HG03280 (cell line): ENCODE results near the gene MAP2K1.
"Not testable (repeated sequence)": the region's sequence is repeated elsewhere in the genome, so short reads cannot be mapped to it uniquely, and the experiment has no call there.

Experiments used
- ATAC-seq: cut with Tn5 transposase; IDR thresholded peaks from one replicate; pipeline ENCODE4 v1.9.1; 2021; ENCODE audit warnings: mild to moderate bottlenecking, moderate library complexity; ENCODE audit not compliant: unreplicated experiment

MAP2K1 gene

DNA sequence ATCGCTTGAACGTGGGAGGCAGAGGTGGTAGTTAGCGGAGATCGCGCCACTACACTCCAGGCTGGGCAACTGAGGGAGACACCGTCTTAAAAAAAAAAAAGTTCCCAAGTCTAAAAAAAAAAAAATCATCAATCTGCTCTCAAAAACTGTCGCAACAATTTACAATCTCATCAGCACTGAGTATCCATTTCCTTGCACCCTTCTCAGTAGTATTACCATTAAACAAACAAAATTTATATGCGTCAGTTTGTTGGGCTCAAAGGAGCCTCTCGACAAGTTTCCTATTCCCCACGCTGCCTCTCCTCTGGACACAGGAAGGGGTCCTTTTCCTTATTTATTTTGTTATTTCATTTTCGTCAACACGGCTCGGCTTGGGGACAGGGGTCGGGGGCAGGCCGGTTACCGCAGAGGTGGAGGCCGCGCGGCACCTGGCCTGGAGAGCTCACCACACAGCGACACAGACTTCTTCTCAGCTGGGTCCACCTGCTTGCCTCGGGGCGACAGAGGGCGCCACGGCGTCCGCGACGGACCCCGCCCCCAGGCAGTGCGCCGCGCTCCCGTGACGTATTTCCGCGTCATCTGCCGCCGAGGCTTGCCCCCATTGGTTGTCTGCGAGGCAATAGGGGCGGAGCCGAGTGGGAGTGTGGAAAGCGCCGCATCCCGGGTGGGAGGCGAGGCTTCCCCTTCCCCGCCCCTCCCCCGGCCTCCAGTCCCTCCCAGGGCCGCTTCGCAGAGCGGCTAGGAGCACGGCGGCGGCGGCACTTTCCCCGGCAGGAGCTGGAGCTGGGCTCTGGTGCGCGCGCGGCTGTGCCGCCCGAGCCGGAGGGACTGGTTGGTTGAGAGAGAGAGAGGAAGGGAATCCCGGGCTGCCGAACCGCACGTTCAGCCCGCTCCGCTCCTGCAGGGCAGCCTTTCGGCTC, at the start of gene MAP2K1:
TSS of gene MAP2K1 (plus strand) at position 709 of the 920 bp plus-strand sequence. CDS start 436 bp downstream, outside the sequence.
- peak; percentile 81 for ATAC-seq

DNA sequence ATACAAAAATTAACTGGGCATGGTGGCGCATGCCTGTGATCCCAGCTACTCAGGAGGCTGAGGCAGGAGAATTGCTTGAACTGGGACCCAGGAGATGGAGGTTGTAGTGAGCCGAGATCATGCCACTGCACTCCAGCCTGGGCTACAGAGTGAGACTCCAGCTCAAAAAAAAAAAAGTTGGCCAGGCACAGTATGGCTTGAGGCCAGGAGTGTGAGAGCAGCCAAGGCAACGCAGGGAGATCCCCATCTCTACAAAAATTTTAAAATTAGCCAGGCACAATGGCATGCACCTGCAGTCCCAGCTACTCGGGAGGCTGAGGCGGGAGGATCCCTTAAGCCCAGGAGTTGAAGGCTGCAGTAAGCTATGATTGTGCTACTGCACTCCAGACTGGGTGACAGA, 38.2 kb upstream of the MAP2K1 start:
- ATAC-seq: not testable (repeated sequence)

DNA sequence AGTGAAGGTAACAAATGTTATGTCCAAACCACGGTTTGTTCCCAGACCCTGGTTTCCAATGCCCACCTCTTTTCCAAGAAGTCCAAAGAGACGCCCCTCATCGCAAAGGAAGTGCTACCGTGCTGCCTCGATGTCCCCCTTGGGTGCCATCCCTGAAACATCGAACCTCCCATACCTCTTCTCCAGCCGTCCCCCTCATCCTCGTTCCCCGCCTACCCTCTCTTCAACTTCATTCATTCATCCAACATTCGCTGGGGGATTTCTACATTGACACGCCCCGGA, 30.7 kb upstream of the MAP2K1 start:
- no peak for ATAC-seq

DNA sequence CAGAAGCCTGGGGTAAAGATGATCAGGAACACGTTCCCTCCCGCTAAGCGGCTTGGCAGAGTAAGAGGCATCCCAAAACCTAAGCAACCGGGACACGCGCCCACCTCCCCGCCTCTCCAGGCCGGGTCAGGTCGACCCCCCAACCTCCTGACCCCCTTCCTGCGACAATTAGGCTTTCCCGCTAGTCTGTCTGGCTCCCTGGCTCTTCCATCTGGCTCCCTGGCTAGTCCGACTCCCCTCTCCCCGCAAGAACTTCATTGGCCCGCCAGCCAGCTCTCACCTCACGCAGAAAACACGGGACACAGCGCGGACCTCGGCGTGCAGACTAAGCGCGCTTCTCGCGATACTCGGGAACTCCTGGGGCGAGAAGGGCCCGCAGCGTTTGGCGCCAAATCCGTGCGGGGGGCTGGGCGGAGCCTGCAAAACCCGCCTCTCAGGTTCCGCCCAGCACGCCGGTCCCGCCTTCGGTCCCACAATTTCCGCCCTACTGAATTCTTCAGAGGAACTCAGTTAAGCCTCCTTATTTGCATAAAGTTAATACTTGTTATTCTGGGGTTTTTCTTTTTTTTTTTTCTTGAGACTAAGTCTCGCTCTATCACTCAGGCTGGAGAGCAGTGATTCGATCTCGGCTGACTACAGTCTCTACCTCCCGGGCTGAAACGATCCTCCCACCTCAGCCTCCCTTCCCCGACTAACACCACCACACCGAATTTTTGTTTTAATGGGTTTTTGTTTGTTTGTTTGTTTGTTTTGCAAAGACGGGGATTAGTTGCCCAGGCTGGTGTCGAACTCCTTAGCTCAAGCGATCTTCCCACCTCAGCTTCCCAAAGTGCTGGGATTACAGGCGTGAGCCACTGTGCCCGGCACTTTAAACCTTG, 30.1 kb upstream of the MAP2K1 start, which contains the start of gene TIPIN:
TSS of gene TIPIN (minus strand) at position 327 of the 878 bp plus-strand sequence. CDS start 3,738 bp downstream, outside the sequence.
- ATAC-seq: peak; percentile 93

DNA sequence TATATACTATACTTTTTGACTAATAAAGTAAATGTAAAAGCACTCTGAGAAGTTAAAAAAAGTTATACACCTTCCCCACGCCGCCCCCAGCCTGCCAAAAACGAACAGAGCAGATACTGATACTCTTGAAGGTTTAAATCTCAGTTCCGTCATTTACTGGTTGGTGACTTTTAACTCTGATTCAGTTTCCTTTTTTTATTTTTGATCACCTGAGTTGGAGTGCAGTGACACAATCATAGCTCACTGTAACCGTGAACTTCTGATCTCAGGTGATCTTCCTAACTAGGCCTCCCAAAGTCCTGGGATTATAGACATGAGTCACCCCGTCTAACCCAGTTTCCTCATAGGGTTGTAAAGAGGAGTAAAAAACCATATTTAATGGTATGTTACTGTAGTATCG, 27.0 kb upstream of the MAP2K1 start:
- ATAC-seq: no peak

DNA sequence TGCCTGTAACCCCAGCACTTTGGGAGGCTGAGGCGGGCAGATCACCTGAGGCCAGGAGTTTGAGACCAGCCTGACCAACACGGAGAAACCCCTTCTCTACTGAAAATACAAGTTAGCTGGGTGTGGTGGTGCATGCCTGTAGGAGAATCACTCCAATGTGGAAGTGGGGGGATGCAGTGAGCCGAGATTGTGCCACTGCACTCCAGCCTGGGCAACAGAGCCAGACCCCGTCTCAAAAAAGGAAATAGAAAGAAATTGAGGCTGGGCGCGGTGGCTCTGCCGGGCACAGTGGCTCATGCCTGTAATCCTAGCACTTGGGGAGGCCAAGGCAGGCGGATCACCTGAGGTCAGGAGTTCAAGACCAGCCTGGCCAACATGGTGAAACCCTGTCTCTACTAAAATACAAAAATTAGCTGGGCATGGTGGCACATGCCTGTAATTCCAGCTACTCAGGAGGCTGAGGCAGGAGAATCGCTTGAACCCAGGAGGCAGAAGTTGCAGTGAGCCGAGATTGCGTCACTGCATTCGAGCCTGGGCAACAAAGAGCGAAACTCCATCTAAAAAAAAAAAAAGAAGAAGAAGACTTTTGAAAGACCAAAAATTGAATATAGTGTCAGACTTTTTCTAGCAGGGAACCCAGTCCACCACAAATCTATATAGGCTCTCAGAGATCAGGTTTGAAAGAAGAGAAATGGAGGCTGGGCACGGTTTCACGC, 24.8 kb upstream of the MAP2K1 start:
- ATAC-seq: not testable (repeated sequence)

DNA sequence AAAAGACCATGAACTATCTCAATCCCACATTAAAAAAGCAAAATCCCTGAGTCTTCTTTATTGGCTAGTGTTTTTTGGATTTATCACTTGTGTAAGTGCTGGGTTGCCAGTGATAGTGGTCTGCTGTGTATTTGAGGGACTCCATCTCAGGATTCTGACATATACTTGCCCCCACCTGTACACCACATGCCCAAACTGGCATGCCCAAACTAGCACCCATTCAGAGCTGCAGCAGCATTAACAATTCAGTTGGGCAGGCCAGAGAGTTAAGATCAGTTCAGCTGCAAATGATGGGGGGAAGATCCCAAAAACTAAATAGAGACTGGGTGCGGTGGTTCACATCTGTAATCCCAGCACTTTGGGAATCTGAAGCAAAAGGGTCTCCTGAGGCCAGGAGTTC, 23.9 kb upstream of the MAP2K1 start:
- ATAC-seq: no peak

DNA sequence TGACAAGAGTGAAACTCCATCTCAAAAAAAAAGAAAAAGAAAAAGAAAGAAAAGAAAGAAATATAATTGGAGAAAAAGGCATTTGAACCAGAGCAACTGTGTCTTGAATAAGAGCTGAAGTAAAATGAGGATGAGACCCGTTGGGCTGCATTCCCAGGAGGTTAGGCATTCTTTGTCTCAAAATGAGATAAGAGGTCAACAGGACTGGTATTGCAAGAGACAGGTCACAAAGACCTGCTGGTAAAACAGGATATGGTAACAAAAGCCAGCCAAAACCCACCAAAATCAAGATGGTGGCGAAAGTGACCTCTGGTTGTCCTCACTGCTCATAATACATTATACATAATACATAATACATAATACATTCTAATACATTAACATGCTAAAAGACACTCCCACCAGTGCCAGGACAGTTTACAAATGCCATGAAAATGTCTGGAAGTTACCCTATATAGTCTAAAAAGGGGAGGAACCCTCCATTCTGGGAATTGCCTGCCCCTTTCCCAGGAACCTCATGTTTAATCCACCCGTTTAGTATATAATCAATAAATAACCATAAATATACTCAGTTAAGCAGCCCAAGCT, 21.7 kb upstream of the MAP2K1 start:
- ATAC-seq: no peak

DNA sequence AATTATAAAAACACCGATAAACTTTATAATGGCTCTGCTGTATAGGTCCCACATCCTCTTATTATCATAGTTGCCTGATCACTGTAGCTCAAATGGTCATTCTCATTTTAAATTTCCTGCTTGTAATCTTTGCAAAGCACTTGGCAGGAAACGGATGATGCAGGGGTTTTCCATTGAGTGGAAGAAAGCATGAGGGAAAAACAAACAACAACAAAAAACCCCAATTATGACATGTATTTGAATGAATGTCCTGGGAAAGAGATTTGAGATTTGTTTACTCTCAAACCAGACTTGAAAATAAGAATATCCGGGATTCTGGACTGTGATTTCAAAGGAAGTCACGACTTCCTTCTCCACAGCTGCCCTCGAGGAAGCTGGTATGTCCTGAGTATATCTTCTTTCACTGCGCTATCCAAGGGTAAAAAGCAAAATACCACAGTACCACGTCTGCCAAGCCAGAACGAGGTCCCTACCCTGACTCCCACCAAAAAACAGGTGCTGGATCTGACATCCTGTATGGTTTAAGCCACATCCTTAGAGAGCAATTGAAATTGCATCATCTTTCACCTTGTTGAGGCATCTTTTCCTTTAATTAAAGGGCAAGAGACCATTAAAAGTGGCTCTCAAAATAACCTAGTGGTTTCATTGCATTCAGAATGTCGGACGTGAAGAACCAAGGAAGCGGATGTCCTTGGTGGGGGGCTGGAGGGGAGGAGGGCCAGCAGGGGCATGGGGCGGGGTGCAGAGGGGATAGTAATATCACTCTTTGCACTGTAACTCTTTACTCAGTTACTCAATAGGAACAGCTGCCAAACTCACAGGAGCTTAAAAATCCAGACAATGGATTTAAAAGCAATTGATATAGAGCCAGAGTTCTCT, 16.7 kb upstream of the MAP2K1 start:
- no peak for ATAC-seq

DNA sequence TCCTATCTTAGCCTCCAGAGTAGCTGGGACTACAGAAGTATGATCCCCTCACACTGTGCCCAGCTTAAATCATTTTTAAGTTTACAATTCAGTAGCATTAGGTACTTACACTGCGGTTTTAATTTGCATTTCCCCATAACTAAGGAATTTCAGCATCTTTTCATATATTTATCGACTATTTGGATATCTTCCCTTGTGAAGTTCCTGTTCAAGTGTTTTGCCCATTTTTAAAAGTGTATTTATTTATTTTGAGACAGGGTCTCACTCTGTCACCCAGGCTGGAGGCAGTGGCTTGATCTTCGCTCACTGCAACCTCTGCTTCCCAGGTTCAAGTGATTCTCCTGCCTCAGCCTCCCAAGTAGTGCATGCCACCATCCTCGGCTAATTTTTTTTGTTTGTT, 12.5 kb upstream of the MAP2K1 start:
- no peak for ATAC-seq

DNA sequence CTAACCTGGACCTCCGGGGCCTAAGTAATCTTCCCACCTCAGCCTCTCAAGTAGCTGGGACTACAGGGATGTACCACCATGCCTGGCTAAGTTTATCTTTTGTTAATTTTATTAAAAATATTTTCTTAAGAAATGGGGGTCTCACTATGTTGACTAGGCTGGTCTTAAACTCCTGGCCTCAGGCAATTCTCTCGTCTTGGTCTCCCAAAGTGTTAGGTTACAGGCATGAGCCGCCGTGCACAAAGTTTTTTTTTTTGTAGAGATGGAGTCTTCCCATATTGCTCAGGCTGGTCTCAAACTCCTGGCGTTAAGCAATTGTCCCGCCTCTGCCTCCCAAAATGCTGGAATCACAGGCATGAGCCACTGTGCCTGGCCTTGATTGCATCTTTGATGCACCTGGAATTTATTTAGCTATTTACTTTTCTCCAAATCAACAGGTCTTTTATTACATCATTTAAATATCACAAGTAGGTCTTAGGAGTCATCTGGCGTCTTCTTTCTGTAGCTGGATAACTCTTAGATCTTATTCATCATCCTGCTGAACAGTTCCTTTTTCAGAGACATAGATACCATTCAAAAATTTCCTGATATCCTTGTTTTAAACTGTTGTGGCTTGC, 7.8 kb upstream of the MAP2K1 start:
- no peak for ATAC-seq

DNA sequence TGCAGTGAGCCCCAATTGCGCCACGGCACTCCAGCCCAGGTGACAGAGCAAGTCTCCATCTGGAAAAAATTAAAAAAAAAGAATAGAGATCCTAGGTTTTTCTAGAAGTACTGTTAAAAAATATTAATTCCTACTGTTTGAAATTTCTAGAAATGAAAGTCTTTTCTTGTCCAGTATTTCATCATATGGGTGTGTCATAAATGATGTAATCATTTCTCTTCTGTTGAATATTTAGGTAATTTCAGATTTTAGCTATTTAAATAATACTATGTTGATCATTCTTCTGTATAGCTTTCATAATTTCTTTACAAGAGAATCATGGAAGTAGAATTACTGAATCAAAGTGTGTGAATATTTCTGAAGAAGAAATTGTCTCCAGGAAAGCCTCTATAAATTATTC, 5.3 kb upstream of the MAP2K1 start:
- ATAC-seq: not testable (repeated sequence)

DNA sequence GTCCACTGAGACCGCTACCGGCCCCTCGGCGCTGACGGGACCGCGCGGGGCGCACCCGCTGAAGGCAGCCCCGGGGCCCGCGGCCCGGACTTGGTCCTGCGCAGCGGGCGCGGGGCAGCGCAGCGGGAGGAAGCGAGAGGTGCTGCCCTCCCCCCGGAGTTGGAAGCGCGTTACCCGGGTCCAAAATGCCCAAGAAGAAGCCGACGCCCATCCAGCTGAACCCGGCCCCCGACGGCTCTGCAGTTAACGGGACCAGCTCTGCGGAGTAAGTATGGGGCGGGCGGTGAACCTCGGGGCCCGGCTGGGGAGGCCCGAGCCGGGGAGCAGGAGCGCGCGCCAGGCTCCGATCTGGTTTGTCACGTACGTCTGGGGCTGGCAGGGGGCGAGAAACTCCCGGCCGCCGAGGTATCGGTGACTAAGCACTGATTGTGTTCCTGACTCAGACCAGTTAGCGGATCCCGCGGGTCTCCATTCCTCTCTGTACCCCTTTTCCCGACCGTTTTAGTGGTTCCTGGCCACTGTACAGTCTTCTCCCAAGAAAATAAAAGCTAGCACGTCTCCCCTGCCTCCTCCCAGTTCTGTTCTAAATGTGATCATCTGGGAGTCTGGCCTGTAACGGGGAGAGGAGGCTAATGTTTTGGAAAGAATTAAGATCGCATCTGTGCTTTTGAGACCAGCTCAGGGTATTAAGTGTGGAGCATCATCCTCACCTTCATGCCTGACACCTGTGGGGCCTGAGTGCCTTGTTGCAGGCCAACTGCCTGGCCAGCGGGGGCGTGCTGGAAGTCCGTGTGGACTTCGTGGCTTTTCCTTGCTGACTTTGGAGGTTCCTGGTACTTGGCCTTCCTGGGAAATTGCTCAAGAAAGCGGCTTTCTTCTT, 691 bp downstream of the MAP2K1 start:
- peak; percentile 25 for ATAC-seq

DNA sequence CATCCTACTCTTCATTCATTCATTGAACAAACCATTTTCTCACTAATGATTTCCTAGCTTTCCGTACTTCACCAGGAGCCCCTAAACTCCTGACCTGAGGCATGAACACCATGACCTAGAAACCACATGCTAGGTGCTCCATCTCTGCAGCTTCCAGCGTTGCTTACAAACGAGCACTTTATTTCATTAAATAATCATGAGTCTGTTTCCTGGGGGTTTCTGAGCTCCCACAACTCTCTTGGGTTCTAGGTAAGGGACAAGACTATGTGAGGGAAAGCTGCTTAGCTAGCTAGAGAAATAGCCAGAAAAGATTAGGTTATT, 1.3 kb downstream of the MAP2K1 start:
- no peak for ATAC-seq

DNA sequence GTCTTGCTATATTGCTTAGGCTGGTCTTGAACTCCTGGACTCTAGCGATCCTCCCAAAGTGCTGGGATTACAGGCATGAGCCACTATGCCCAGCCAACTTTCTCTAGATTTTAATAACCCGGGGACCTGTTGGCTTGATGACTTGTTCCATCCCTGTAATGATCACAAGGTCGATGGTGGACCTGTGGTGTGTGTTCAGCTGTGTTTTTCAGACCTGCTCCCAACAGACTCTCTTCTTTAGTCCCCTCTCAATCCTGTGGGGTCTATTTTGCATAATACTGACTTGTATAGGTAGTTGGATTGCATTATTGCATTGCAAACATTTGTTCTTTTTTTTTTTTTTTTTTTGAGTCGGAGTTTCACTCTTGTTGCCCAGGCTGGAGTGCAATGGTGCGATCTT, 1.9 kb downstream of the MAP2K1 start:
- no peak for ATAC-seq

DNA sequence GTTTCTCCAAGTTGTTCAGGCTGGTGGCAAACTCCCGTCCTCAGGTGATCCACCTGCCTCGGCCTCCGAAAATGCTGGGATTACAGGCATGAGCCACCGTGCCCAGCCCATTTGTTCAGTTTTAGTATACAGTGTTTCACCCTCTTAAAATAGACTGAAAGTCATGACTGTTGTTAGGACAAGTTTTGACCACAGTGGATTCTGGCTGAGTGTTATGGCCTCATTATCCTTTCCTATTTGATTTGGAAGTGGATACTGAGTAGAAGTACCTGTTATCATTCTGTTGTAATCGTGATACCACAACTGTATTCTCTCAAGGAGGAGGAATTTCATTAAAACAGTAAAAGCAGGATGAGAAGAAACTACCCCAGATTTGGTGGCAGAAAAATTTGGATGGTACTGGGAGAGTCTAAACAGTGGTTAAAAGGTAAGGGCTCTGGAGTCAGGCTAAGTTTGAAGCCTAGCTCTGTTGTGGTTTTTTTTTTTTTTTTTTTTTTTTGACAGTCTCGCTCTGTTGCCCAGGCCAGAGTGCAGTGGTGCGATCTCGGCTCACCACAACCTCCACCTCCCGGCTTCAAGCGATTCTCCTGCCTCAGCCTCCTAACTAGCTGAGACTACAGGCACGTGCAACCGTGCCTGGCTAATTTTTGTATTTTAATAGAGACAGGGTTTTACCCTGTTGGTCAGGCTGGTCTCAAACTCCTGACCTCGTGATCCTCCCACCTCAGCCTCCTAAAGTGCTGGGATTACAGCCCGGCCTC, 2.6 kb downstream of the MAP2K1 start:
- no peak for ATAC-seq

DNA sequence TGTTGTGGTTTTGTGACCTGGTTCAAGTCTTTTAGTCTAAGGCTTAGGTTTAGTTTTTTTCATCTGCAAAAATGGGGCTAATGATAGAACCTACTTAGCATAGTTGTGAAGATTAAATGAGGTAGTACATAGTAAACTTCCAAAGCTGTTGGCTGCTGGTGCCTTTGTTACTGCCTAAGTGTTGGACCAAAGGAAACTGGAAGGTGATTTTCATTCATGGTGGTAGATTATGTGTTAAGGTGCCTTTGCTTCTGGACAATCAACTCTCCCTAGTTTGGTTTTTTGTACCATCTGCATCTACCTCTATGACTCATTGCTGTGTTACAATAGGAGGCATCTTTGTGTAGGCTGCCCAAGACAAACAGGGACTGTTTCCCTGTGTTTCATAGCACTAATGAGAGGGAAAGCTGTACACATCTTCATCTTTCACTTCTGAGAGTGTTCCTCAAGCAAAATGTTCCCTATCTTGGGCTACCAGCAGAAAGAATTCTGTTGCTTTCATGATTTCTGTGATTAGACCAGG, 3.2 kb downstream of the MAP2K1 start:
- ATAC-seq: no peak

DNA sequence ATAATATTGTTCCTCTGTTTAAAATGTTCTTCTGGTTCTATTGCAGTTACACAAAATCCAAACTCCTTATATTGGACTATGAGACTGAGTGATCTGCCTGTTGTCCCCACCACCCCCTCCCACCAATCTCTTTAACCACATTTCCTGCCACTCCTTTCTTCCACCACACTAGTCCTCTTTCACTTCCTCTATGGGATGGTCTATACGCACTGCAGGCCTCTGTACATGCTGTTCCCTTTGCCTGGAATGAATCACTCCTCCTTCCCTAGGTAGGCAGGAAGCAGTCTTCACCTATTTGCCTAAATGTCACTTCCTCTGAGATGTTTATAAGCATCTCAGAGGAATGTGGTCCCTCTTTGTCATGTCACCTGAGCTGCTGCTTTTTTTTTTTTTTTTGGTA, 4.0 kb downstream of the MAP2K1 start:
- ATAC-seq: no peak
